Keratinocyte (primary cell): Measurements from ENCODE around the gene PARN.

Experiments
- CTCF ChIP-seq, 3 experiments: IDR thresholded peaks in 1 of 3; conservative IDR thresholded peaks in 1 of 3; optimal IDR thresholded peaks in 1 of 3; 2 replicates in 2 of 3; 3 replicates in 1 of 3; pipeline versions ENCODE3 to v1.5.1; 2011; ENCODE audit warnings: low read length in 3 of 3, mild to moderate bottlenecking in 3 of 3, moderate library complexity in 2 of 3, control low read depth in 1 of 3, inconsistent platforms in 1 of 3; ENCODE audit not compliant: insufficient read depth in 2 of 3; ENCODE audit errors: extremely low read depth in 1 of 3
- EZH2 ChIP-seq: IDR thresholded peaks from one replicate; pipeline ENCODE4 v1.6.1; 2012; ENCODE audit warnings: inconsistent platforms, mild to moderate bottlenecking, low read length, moderate library complexity

- TF ChIP-seq CTCF (optimal IDR thresholded peaks at IDR 0.05 in 1 of 3, IDR thresholded peaks at IDR 0.05 in 1 of 3, conservative IDR thresholded peaks at IDR 0.05 in 1 of 3; ENCODE audit: extremely low read depth in 1 of 3, insufficient read depth in 2 of 3, low read length in 3 of 3): no peak
- no peak for TF ChIP-seq EZH2
These were observed 2.9 kb upstream of the PARN start, which contains the start of gene BFAR for GRCh38 chr16:14632693-14633569.
